Caco-2 (cell line): ENCODE results near the gene TET2. TPM values are rescaled to one million over a fixed set of nuclear protein-coding genes. Genes with fewer than 3 reads are reported as not detected.
A peak's percentile ranks its signal among the peaks of the same experiment; 100 is the strongest.

ENCODE experiments used
- BruUV-seq: library from RNA; stranded (reverse); fragments of 400-500 nt; replicated peaks from 2 replicates; lab custom pipeline; 2021; lab: Mats Ljungman, UMichigan
- CTCF ChIA-PET: fragments of 300-600 bp; sonication (Branson Sonifier 250); formaldehyde crosslinking; loops from one replicate; lab custom pipeline; 2022; ENCODE audit warnings: antibody characterized with exemption; lab: Charles Lee
- POLR2A ChIA-PET: fragments of 300-600 bp; sonication (Branson Sonifier 250); formaldehyde crosslinking; loops from one replicate; lab custom pipeline; 2022; ENCODE audit warnings: antibody characterized with exemption; lab: Charles Lee
- DNase-seq, 2 experiments: peaks; one replicate each; pipeline versions ENCODE4 v3.0.0 to v3.0.0-alpha.2; 2020 to 2022
- H3K27me3 ChIP-seq: replicated peaks from 2 replicates; pipeline ENCODE4 v1.6.0; 2011; ENCODE audit warnings: low read length; ENCODE audit not compliant: control insufficient read depth, insufficient read depth
- H3K36me3 ChIP-seq: 2 replicates; pipeline ENCODE4 v1.5.1; 2011; ENCODE audit warnings: low read length; ENCODE audit not compliant: control insufficient read depth, insufficient read depth
- H3K4me1 ChIP-seq: fragments of 250-450 bp; sonication (Bioruptor Pico); 2 replicates; pipeline ENCODE4 v1.5.1; 2020; ENCODE audit warnings: mild to moderate bottlenecking
- H3K4me3 ChIP-seq: 2 replicates; pipeline ENCODE4 v1.5.1; 2011; ENCODE audit warnings: low read depth, mild to moderate bottlenecking, control low read depth, low read length
- H3K9me3 ChIP-seq: fragments of 250-450 bp; sonication (Bioruptor Pico); 2 replicates; pipeline ENCODE4 v1.5.1; 2020; ENCODE audit warnings: mild to moderate bottlenecking, moderate library complexity
- H3K27ac Mint-ChIP-seq: one replicate; pipeline ENCODE4 v1.8.0; 2022; ENCODE audit warnings: mixed read lengths; ENCODE audit not compliant: unreplicated experiment
- H3K27me3 Mint-ChIP-seq: one replicate; pipeline ENCODE4 v1.8.0; 2022; ENCODE audit warnings: mixed read lengths; ENCODE audit not compliant: insufficient read depth, unreplicated experiment
- H3K36me3 Mint-ChIP-seq: one replicate; pipeline ENCODE4 v1.8.0; 2022; ENCODE audit warnings: mild to moderate bottlenecking, mixed read lengths; ENCODE audit not compliant: insufficient read depth, unreplicated experiment
- H3K4me1 Mint-ChIP-seq: one replicate; pipeline ENCODE4 v1.8.0; 2022; ENCODE audit warnings: low read depth, mixed read lengths; ENCODE audit not compliant: unreplicated experiment
- H3K4me3 Mint-ChIP-seq: one replicate; pipeline ENCODE4 v1.8.0; 2022; ENCODE audit warnings: mild to moderate bottlenecking, moderate library complexity, mixed read lengths; ENCODE audit not compliant: unreplicated experiment
- H3K9me3 Mint-ChIP-seq: one replicate; pipeline ENCODE4 v1.8.0; 2022; ENCODE audit warnings: mixed read lengths; ENCODE audit not compliant: unreplicated experiment
- intact Hi-C: fragments of 100-400 bp; cut with micrococcal nuclease; formaldehyde crosslinking; loops from one replicate; pipeline ENCODE4 v1.10.0; 2022; ENCODE audit not compliant: unreplicated experiment
- total RNA-seq: library from RNA; stranded (reverse); gene quantifications from 2 replicates; pipeline ENCODE4 v1.2.3, GENCODE V29; 2022
- TF ChIP-seq, protein P1 (sequence below), 2 experiments: fragments of 200-600 bp in 1 of 2; IDR thresholded peaks; 1 replicate in 1 of 2; 2 replicates in 1 of 2; pipeline versions ENCODE4 v1.5.1 to v1.8.0; 2011 to 2022; ENCODE audit warnings: antibody characterized with exemption in 1 of 2, control low read depth in 1 of 2, inconsistent platforms in 1 of 2, low read depth in 1 of 2, low read length in 1 of 2, mild to moderate bottlenecking in 1 of 2, moderate library complexity in 1 of 2; ENCODE audit not compliant: insufficient read depth in 1 of 2, severe bottlenecking in 1 of 2, unreplicated experiment in 1 of 2

TET2 gene
- total RNA-seq, 1 experiment from 2014 or later, result 14.8 TPM

DNA sequence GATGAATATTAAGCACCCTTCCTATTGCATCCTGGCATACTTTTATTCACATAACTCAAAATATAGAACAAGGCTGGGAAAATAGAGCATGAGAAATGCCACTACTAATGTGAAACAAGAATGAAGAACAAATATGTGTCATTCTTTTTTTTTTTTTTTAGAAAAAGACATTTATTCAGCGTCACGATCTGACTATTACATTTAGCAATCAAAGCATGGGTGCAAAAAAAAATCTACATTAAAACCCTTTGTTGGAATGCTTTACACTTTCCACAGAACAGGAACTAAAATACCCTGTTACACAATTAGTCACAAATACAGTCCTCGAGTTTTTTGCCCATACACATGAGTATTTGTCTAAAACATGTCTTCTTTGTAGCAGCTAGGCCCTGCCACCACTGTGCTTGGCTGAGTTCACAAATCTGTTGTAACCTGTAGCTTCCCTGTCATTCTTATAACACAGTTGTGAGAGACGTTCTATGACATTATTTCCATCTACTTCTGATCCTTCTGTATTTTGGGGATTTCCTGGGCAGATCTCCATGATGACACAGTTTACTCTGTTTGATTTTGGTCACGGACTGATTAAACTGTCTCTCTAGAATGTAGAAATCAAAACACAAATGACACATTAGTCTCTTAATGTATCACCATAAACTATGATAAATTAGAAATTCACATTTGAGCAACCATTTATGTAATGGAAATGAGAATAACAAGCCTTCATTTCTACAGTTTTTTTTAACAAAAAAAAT, 9.4 kb upstream of the TET2 start:
- Mint-ChIP-seq H3K36me3 (no peaks in the 10 kb centered on the region), H3K4me1 (no peaks in the 10 kb centered on the region), H3K4me3 (no peak overlapping the region), H3K9me3 (no peaks in the 10 kb centered on the region), H3K27me3 (peaks cover 2% of the 10 kb centered on the region), H3K27ac (no peak overlapping the region)
- Histone ChIP-seq H3K9me3 (no peaks in the 10 kb centered on the region), H3K36me3 (no peaks in the 10 kb centered on the region), H3K27me3 (no peaks in the 10 kb centered on the region), H3K4me1 (peaks cover 2% of the 10 kb centered on the region; the same call in 1 of the 2 replicates), H3K4me3 (no peak overlapping the region)
- DNase-seq, result no peak
- ChIA-PET POLR2A (no interaction called here), CTCF (no interaction called here)
- TF ChIP-seq, protein P1, sequence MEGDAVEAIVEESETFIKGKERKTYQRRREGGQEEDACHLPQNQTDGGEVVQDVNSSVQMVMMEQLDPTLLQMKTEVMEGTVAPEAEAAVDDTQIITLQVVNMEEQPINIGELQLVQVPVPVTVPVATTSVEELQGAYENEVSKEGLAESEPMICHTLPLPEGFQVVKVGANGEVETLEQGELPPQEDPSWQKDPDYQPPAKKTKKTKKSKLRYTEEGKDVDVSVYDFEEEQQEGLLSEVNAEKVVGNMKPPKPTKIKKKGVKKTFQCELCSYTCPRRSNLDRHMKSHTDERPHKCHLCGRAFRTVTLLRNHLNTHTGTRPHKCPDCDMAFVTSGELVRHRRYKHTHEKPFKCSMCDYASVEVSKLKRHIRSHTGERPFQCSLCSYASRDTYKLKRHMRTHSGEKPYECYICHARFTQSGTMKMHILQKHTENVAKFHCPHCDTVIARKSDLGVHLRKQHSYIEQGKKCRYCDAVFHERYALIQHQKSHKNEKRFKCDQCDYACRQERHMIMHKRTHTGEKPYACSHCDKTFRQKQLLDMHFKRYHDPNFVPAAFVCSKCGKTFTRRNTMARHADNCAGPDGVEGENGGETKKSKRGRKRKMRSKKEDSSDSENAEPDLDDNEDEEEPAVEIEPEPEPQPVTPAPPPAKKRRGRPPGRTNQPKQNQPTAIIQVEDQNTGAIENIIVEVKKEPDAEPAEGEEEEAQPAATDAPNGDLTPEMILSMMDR (IDR thresholded peaks at IDR 0.05; ENCODE audit: insufficient read depth in 1 of 2, low read depth in 1 of 2, low read length in 1 of 2, severe bottlenecking in 1 of 2, unreplicated experiment in 1 of 2), result no peak
- intact Hi-C loops, result no loop called here
- no TSS peak for BruUV-seq

DNA sequence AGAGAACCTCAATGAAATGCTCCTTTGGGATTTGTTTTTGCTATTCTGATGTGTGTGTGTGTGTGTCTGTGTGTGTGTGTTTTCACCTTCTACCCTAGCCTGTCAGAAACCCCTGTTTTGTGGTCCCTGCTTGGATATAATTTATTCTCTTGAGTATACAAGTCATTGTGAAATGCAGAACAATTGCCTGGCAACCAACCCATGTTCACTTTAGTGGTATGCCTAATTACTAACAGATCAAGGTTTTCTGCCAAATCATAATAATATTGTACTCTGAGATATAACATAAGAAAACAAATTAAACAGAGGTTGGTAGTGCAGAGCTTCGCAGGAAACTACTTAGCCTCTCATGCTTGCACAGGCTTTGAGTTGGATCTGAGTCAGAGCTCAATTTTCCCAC, 7.0 kb upstream of the TET2 start:
- H3K9me3 ChIP-seq, result no peaks in the 10 kb centered on the region
- H3K4me3 Mint-ChIP-seq, result no peak overlapping the region
- H3K27me3 Mint-ChIP-seq, result peaks cover 2% of the 10 kb centered on the region
- TF ChIP-seq, protein P1 (IDR thresholded peaks at IDR 0.05; ENCODE audit: insufficient read depth in 1 of 2, low read depth in 1 of 2, low read length in 1 of 2, severe bottlenecking in 1 of 2, unreplicated experiment in 1 of 2), result no peak
- POLR2A ChIA-PET, result no interaction called here
- intact Hi-C loops, result loop anchor here (2.0 kb wide), 1 partner anchor 21 kb away; no protein-coding TSS in a partner anchor
- peaks cover 2% of the 10 kb centered on the region; the same call in 1 of the 2 replicates for H3K4me1 ChIP-seq
- H3K4me3 ChIP-seq, result no peak overlapping the region
- CTCF ChIA-PET, result no interaction called here
- no peaks in the 10 kb centered on the region for H3K27me3 ChIP-seq
- H3K9me3 Mint-ChIP-seq, result no peaks in the 10 kb centered on the region
- H3K36me3 Mint-ChIP-seq, result no peaks in the 10 kb centered on the region
- H3K4me1 Mint-ChIP-seq, result no peaks in the 10 kb centered on the region
- no peak overlapping the region for H3K27ac Mint-ChIP-seq
- no TSS peak for BruUV-seq
- no peak for DNase-seq
- no peaks in the 10 kb centered on the region for H3K36me3 ChIP-seq

DNA sequence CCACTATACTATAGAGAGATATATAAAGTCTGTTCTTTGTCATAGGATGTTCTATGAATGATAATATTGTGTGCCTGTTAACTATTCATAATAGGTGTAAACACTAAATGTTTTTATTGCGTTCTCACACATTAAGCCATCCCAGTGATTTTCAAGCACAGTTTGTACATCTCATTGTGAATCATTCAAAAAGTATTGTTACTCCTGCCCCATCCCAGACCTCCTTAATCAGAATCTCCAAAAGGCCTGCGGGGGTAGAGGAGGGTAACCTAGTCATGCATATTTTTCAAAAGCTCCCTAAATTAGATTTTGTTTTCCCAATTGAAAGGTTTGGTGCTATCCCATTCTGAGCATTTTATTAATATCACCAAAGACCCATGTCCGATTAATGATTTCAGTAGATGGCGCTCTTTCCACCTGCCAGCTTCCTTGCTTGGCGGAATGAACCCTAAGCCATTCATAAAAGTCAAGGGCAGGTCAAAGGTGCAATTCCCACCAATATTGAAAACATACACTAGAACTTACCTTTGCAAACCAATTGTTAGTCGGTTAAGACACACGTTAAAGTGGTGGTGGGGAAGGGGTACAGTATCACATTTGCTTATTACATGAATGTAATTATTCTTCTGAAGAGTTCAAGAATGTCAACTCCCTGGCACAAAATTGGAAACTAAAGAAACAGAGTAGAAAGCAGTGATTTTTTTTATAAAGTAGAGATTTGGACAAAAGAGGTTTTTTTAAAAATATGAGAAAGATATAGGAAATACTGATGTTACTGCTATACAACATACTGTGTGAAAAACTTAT, 5.8 kb upstream of the TET2 start:
- H3K27ac Mint-ChIP-seq, result no peak overlapping the region
- Histone ChIP-seq H3K4me1 (peaks cover under 1% of the 10 kb centered on the region; the same call in 1 of the 2 replicates), H3K27me3 (no peaks in the 10 kb centered on the region), H3K9me3 (no peaks in the 10 kb centered on the region), H3K4me3 (no peak overlapping the region), H3K36me3 (no peaks in the 10 kb centered on the region)
- no TSS peak for BruUV-seq
- ChIA-PET POLR2A (no interaction called here), CTCF (interaction anchor here (1.9 kb wide), 1 partner anchor 333 kb away, joined by 4 read pairs; the partner anchor contains the start of gene PPA2)
- no peaks in the 10 kb centered on the region for H3K4me1 Mint-ChIP-seq
- peaks cover 2% of the 10 kb centered on the region for H3K27me3 Mint-ChIP-seq
- no peaks in the 10 kb centered on the region for H3K36me3 Mint-ChIP-seq
- H3K9me3 Mint-ChIP-seq, result no peaks in the 10 kb centered on the region
- TF ChIP-seq, protein P1 (IDR thresholded peaks at IDR 0.05; ENCODE audit: insufficient read depth in 1 of 2, low read depth in 1 of 2, low read length in 1 of 2, severe bottlenecking in 1 of 2, unreplicated experiment in 1 of 2), result peak; percentile 51 to 54
- peak in 1 of 2 experiments; percentile 49 for DNase-seq
- H3K4me3 Mint-ChIP-seq, result no peak overlapping the region
- intact Hi-C loops, result loop anchor here (1.0 to 2.0 kb wide), 4 partner anchors 22 to 525 kb away; no protein-coding TSS in a partner anchor
